Activated T-cell treated with anti-CD3 and anti-CD28 coated beads for 1 hour (primary cell): ENCODE measurements around the gene NSG1.
"Not testable (repeated sequence)": the region's sequence is repeated elsewhere in the genome, so short reads cannot be mapped to it uniquely, and the experiment has no call there.

Source experiments
- DNase-seq: peaks from one replicate; pipeline ENCODE4 v3.0.0-alpha.2; 2020; ENCODE audit warnings: low read depth

Gene NSG1

DNA sequence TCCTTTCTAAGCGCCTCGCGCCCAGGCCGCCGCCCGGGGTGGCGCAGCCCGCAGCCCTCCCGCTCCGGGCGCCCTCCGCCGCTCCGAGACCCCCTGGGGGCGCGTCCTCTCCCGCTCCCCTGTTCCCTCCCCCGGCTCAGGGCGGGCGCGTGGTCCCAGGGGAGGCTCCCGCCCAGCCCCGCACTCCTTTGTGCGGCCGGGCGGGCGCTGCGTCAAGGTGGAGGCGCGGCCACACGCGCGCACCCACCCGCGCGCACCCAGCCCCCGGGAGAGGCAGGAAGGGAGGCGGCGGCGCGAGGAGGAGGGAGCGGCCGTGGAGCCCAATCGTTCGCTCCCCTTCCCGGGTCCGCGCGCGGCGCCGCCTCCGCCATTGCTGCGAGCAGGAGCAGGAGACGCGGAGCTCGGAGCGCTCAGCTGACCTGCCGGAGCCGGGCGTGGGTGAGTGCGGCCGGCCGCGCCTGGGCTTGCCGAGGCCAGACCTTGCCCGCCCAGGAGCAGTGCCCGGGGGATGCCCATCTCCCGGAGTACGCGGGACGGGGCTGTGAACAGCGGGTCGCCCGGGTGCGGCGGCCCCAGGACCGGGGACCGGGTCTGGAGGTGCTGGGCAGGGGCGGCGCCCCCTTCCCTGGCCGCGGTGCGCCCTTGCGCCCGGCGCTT is at the start of gene NSG1:
Gene NSG1, plus strand, starts transcription at position 367 of the 657 bp plus-strand sequence. CDS start 528 bp downstream, outside the sequence.
- peak; percentile 19 for DNase-seq

DNA sequence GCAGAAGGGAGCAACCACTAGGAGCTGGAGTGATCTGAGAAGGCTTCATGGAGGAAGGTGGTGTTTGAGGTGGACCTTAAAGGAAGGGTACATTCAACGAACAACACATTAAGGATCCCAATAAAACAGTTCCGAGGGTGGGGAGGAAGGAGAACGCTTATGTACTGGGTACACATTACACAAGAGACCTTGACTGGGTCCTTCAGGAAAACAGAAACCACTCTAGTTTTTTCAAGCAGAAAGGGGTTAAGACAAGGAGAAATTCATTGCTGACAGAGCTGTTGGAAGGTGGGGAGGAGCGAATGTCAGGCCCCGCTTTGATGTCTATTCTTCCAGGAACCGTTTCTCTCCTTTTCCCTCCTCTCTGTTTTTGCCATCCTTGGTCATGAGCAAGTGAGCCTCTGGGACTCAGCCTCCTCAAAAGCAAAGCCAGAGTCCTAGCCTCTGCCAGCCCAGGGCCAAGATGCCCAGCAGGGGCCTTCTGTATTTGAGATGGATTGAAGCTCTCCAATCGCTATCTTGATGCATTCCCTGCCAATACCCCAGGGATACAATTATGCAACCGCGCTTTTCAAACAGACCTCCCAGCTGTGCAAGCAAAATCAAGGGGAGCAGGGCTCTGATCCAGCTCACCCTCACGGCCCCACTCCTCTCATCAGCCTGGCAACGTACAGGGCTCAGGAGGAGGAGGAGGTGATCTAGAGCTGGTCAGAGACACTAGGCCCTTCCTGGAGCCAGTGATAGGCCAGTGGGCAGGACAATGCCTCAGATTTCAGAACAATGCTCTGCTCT is 48.5 kb upstream of the NSG1 start:
- no peak for DNase-seq

GRCh38 chr4:4339504-4340085 is 47.3 kb upstream of the NSG1 start:
- DNase-seq: no peak

DNA sequence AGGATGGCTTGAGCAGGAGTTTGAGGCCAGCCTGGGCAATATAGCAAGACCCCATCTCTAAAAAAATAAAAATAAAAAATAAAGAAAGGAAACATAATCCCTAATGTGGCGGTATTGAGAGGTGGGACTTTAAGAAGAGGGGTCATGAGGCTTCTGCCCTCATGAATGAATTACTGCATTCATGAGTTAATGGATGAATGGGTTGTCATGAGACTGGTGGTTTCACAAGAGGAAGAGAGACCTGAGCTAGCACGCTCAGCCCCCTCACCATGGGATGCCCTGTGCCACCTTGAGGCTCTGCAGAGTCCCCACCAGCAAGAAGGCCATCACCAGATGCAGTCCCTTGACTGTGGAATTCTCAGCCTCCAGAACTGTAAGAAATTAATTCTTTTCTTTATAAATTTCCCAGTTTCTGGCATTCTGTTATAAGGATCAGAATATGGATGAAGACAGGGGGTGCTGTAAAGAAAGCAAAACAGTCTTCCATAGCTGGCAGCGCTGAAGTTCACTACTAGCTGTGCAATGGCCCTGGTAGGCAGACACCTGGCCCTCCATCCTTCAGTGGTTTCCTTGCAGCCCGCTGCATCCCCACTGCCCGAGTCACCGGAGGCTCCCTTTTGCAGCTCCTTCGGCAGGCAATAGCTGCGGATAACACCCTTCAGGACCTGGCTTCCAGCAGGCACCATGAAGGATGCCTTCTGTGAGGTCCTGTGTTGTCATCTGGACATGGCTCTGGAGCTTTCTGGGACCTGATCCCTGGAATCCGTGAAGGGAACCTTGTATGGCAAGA is 44.8 kb upstream of the NSG1 start:
- no peak for DNase-seq

DNA sequence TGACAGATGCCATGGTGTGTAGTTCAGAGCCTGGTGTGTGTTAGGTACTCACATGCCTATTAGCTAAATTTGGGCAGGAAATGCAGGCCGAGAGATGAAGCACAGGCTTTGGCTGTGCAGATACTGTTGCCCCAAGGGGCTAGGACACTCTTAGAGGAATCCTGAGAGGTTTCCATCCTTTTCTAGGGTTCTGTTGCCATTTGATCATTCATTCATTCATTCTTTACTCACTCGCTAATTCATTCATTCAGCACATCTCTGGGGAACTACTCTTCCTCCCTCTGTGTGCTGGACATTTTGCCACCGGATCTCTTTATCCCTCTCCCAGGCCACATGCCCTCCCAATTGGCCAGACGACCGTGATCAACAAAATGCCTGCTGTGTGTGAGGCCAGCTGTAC is 43.9 kb upstream of the NSG1 start:
- DNase-seq: no peak

- no peak for DNase-seq
Measured at GRCh38 chr4:4344915-4345527, 41.9 kb upstream of the NSG1 start.

DNA sequence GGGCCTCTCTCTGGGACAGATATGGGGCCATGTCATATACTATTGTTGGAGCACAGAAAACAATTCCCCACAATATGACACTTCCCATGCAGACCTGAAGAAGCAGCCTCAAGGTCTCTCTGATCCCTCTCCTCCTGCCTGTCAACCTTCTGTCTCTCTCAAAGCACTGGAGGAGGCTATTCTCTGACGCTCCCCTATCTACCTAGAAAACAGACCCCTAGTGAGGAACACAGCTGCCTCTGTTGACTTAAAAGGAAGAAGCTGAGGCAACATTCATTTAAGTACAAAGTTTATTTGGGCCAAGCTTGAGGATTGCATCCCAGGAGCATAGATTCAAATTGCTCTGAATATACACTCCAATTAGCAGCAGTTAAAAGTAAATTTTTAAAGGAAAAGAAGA is 39.3 kb upstream of the NSG1 start:
- no peak for DNase-seq

GRCh38 chr4:4348585-4348984 is 38.3 kb upstream of the NSG1 start:
- DNase-seq: not testable (repeated sequence)

DNA sequence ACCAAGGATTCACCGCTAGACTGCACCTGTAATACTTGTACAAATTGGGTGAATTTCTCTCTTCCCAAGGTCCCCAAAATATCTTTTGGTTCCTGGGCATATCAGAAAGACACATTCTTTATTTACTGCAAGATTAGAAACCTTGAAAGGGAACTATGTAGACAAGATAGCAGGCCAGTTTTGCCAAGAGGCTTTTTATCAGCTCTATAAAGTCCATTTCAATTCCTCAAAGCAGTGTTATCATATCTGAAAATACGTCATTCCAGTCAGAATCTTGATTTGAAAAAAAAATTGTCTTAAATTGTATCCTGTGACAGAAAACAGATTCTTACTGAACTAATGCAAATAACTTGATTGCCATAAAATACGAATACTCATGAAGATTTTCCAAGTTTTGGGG is 37.0 kb upstream of the NSG1 start:
- DNase-seq: no peak

GRCh38 chr4:4350909-4351308 is 36.0 kb upstream of the NSG1 start:
- no peak for DNase-seq

DNA sequence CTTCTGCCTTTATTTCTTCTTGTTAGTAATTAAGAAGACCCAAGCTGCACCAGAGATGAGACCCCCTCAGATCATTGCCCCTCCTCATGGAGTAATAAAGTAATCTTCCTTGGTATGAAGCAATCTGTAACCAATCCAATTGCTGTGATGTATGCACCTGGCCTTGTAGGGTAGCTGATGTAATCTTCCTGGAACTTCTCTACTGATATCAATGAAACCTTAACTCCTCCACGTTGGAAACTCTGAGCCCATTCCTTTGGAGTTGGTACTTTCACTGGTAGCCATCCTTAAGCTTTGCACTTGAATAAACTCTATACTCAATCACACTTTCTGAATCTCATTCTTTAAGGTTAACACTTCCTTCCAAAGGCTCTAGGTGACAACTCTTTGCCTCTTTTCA is 31.6 kb upstream of the NSG1 start:
- no peak for DNase-seq

- no peak for DNase-seq
Measured at GRCh38 chr4:4356106-4357041, 30.5 kb upstream of the NSG1 start.

DNA sequence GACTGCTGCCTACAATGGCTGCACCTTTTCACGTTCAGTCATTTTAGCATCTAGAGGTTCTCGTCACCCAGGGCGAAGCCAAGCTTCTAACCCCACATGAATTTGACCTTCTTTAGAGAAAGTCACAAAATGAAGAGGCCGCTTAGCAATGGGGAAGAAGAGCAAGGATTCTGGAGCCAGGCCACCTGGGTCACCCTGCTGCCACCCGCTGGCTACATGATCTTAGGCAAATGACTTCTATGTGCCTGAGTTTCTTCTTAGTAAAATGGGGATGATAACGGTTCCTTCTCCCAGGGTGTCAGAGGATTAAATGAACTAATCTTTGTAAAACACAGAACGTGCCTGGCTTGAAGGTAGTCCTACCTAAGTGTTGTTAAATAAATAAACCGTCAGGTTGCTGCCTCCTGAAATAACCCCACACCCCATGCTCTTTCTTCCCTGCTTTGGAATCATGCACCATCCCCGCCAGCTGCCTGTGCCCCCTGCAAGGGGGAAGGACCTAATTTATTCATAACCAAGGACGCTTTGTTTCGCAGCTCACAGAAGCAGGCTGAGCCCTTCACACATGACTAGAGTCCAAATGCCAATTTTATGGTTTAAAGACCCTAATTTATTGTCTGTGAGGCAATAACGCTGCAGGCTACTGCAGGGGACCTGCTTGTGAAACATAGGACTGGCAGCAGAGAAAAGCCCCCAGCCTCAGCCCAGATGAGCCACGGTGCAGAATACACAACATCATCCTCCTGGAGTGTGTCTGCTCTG is 28.6 kb upstream of the NSG1 start:
- no peak for DNase-seq

- DNase-seq: no peak
Measured at GRCh38 chr4:4361883-4362282, 25.0 kb upstream of the NSG1 start.

DNA sequence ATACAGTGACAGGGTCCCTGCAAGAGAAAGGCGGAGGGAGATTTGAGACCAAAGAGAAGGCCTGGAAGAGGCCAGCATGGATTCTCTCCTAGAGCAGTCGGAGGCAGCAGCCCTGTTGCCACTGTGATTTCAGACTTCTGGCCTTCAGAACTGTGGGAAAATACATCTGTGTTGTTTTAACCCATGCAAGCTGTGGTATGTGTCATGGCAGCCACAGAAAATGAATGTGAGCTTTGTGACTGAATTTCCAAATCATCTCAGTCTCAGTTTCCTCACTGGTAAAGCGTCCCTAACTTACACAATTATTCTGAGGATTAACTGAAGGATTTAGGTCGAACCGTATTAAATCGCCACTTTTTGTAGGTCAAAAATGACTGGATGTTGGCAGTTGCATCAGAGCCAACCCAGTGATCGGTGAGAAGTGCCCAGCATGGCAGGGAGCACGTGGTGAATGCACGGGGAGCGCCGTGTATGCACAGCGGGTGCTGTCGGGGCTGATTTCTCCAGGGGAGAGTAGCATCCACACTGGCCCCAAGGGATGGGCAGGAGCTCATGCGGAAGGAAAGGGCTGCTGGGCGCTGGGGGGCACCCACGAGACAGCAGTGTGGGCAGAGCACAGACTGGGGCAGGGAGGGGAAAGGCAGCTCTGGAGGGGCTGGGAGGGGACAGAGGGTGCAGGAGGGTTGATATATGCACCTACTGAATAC is 23.8 kb upstream of the NSG1 start:
- no peak for DNase-seq

- DNase-seq: no peak
Measured at GRCh38 chr4:4364061-4364460, 22.8 kb upstream of the NSG1 start.

GRCh38 chr4:4364486-4365208 is 22.3 kb upstream of the NSG1 start:
- DNase-seq: no peak

DNA sequence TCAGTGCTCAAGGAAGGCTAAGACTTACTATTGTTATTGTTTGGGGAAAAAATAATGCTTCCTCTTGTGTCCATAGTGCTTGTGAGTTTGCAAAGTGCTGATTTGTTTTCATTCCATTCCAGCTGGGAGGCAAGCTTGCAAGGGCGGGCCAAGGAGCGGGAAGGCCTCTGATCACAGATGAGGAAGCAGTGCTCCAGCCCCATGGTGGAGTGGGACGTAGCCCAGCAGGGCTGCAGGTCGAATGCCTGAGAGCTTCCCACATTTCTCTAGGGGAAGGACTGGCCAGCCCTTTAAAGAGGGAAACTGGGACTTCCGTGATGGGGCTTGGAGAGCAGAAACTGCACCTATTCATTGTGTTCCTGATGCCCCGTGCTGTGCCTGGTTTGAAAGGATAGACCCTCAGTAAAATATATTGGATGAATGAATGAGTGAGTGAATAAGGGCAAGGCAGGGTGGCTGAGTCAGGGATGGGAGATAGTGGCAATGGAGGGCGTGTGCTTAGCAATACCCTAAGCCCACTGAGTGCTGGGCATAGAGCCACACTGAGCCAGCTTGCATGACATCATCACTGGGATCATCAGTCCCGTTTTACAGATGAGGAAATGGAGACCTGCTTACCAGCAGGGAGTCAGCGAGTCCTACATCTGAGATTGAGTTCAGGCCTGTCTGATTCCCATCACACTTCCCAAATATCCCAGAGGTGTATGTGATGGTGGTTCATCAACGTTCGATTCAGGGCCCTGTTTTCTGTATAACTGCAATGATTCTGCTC is 17.9 kb upstream of the NSG1 start:
- no peak for DNase-seq
